ENCODE measurements around the gene MACROD2.

MACROD2 gene

GRCh38 chr20:15848995-15849610, 1853.8 kb downstream of the MACROD2 start:
- peaks cover 17% of the 10 kb centered on the region for H3K4me1 ChIP-seq
- no peaks in the 10 kb centered on the region for H3K9me3 ChIP-seq
- H3K4me3 ChIP-seq (ENCODE audit: low read depth, low read length), result no peak overlapping the region
- no peak for DNase-seq
- H3K36me3 ChIP-seq, result no peaks in the 10 kb centered on the region
- no peak for TF ChIP-seq CTCF (IDR thresholded peaks at IDR 0.05; ENCODE audit: low read depth, low read length)
- H3K27me3 ChIP-seq, result no peaks in the 10 kb centered on the region

- H3K36me3 ChIP-seq, result no peaks in the 10 kb centered on the region
- no peaks in the 10 kb centered on the region for H3K27me3 ChIP-seq
- no peak for TF ChIP-seq CTCF (IDR thresholded peaks at IDR 0.05; ENCODE audit: low read depth, low read length)
- H3K4me1 ChIP-seq, result peaks cover 29% of the 10 kb centered on the region
- DNase-seq, result no peak
- H3K4me3 ChIP-seq (ENCODE audit: low read depth, low read length), result no peak overlapping the region
- no peaks in the 10 kb centered on the region for H3K9me3 ChIP-seq
These were observed 1856.4 kb downstream of the MACROD2 start for GRCh38 chr20:15851576-15852215.

- no peak for DNase-seq
- Histone ChIP-seq H3K36me3 (no peaks in the 10 kb centered on the region), H3K4me3 (ENCODE audit: low read depth, low read length) (no peak overlapping the region), H3K4me1 (peaks cover 18% of the 10 kb centered on the region), H3K27me3 (no peaks in the 10 kb centered on the region), H3K9me3 (no peaks in the 10 kb centered on the region)
- no peak for TF ChIP-seq CTCF (IDR thresholded peaks at IDR 0.05; ENCODE audit: low read depth, low read length)
These were observed 1859.6 kb downstream of the MACROD2 start for GRCh38 chr20:15854911-15855310.

- H3K9me3 ChIP-seq, result no peaks in the 10 kb centered on the region
- H3K4me3 ChIP-seq (ENCODE audit: low read depth, low read length), result no peak overlapping the region
- H3K36me3 ChIP-seq, result no peaks in the 10 kb centered on the region
- peaks cover 18% of the 10 kb centered on the region for H3K4me1 ChIP-seq
- peak; percentile 26 for DNase-seq
- no peaks in the 10 kb centered on the region for H3K27me3 ChIP-seq
- no peak for TF ChIP-seq CTCF (IDR thresholded peaks at IDR 0.05; ENCODE audit: low read depth, low read length)
These were observed 1862.0 kb downstream of the MACROD2 start for GRCh38 chr20:15857173-15857784.

GRCh38 chr20:15859061-15859460, 1863.7 kb downstream of the MACROD2 start:
- Histone ChIP-seq H3K4me3 (ENCODE audit: low read depth, low read length) (no peak overlapping the region), H3K9me3 (no peaks in the 10 kb centered on the region), H3K4me1 (peaks cover 15% of the 10 kb centered on the region), H3K36me3 (no peaks in the 10 kb centered on the region), H3K27me3 (no peaks in the 10 kb centered on the region)
- no peak for DNase-seq
- TF ChIP-seq CTCF (IDR thresholded peaks at IDR 0.05; ENCODE audit: low read depth, low read length), result no peak

- Histone ChIP-seq H3K4me1 (peaks cover 3% of the 10 kb centered on the region), H3K27me3 (no peaks in the 10 kb centered on the region), H3K4me3 (ENCODE audit: low read depth, low read length) (no peak overlapping the region), H3K36me3 (no peaks in the 10 kb centered on the region), H3K9me3 (no peaks in the 10 kb centered on the region)
- DNase-seq, result no peak
- TF ChIP-seq CTCF (IDR thresholded peaks at IDR 0.05; ENCODE audit: low read depth, low read length), result no peak
These were observed 1865.5 kb downstream of the MACROD2 start for GRCh38 chr20:15860850-15861249.
